Esophagus muscularis mucosa (tissue), 3 donors: ENCODE measurements around the gene RND1.

Experiments
- POLR2A ChIP-seq: fragments of 450-650 bp; IDR thresholded peaks from one replicate; pipeline ENCODE4 v1.6.1; 2017; ENCODE audit warnings: antibody characterized with exemption, moderate library complexity, mild to moderate bottlenecking, low read depth
- TF ChIP-seq, protein P1 (sequence below), 3 experiments: fragments of 200-600 bp in 2 of 3; fragments of 450-650 bp in 1 of 3; sonication (generic) in 2 of 3; IDR thresholded peaks; one replicate each; pipeline ENCODE4 v1.5.1; 2017 to 2019; ENCODE audit warnings: antibody characterized with exemption in 3 of 3, mild to moderate bottlenecking in 2 of 3, moderate library complexity in 1 of 3

DNA sequence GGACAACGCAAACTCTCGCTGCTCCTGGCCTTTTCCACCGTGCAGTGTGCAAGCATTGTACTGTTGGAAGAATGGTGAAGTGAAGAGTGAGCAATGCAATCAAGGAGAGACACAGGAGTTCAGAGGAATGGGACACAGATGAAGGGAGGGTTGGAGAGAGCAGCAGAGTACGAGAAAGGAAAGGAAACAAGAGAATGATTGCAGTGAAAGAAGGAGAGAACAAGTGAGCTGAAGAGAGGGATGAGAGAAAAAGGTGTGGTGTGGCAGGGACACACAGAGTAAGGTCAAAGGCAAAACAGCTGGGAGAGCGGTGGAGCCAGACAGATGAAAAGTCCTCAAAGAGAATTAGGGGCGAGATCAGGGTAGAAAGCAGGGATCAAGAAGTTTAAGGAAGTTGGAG, 34.4 kb downstream of the RND1 start:
- TF ChIP-seq, protein P1, sequence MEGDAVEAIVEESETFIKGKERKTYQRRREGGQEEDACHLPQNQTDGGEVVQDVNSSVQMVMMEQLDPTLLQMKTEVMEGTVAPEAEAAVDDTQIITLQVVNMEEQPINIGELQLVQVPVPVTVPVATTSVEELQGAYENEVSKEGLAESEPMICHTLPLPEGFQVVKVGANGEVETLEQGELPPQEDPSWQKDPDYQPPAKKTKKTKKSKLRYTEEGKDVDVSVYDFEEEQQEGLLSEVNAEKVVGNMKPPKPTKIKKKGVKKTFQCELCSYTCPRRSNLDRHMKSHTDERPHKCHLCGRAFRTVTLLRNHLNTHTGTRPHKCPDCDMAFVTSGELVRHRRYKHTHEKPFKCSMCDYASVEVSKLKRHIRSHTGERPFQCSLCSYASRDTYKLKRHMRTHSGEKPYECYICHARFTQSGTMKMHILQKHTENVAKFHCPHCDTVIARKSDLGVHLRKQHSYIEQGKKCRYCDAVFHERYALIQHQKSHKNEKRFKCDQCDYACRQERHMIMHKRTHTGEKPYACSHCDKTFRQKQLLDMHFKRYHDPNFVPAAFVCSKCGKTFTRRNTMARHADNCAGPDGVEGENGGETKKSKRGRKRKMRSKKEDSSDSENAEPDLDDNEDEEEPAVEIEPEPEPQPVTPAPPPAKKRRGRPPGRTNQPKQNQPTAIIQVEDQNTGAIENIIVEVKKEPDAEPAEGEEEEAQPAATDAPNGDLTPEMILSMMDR (IDR thresholded peaks at IDR 0.05), result no peak
- TF ChIP-seq POLR2A, result no peak
